Hepatocyte (in vitro differentiated cells): ENCODE results near the gene TMED6.

Source experiments
- CTCF ChIP-seq: fragments of 200-600 bp; sonication (generic); IDR thresholded peaks from 2 replicates; pipeline ENCODE4 v1.5.1; 2016; ENCODE audit warnings: antibody characterized with exemption, mild to moderate bottlenecking; ENCODE audit not compliant: poor library complexity
- EZH2phosphoT487 ChIP-seq: fragments of 200-600 bp; sonication (generic); IDR thresholded peaks from one replicate; pipeline ENCODE4 v1.6.1; 2018; ENCODE audit warnings: antibody characterized with exemption, mild to moderate bottlenecking, low read depth, moderate library complexity; ENCODE audit not compliant: unreplicated experiment, severe bottlenecking

- TF ChIP-seq CTCF (no peak), EZH2phosphoT487 (no peak)
Observed at GRCh38 chr16:69348222-69348621, 3.4 kb downstream of the TMED6 start.
